Body of pancreas (tissue), 4 donors: Measurements from ENCODE around the gene CD84.
"Not testable (repeated sequence)": the region's sequence is repeated elsewhere in the genome, so short reads cannot be mapped to it uniquely, and the experiment has no call there.

ENCODE experiments used
- CTCF ChIP-seq, 7 experiments: fragments of 450-650 bp in 4 of 7; fragments of 200-600 bp in 3 of 7; sonication (generic) in 3 of 7; IDR thresholded peaks; one replicate each; pipeline ENCODE4 v1.5.1; 2016 to 2019; ENCODE audit warnings: antibody characterized with exemption in 7 of 7
- POLR2A ChIP-seq, 3 donors: fragments of 450-650 bp; IDR thresholded peaks; one replicate each; pipeline ENCODE4 v1.6.1; 2016; ENCODE audit warnings: antibody characterized with exemption in 3 of 3, mild to moderate bottlenecking in 2 of 3

GRCh38 chr1:160563230-160563629 lies 16.1 kb downstream of the CD84 start:
- TF ChIP-seq CTCF, POLR2A (IDR thresholded peaks at IDR 0.05): not testable (repeated sequence)
